Mesendoderm (in vitro differentiated cells): ENCODE results near the gene ALDH8A1.

Experiments used
- DNase-seq: peaks from one replicate; pipeline ENCODE4 v3.0.0; 2013
- H2AK5ac ChIP-seq: 2 replicates; pipeline ENCODE4 v1.6.1; 2013; ENCODE audit warnings: low read length, inconsistent platforms
- H2BK120ac ChIP-seq: 2 replicates; pipeline ENCODE4 v1.6.1; 2013; ENCODE audit warnings: low read depth, mild to moderate bottlenecking, low read length, moderate library complexity, mixed read lengths
- H2BK15ac ChIP-seq: replicated peaks from 2 replicates; pipeline ENCODE4 v1.6.1; 2013; ENCODE audit warnings: low read depth, mild to moderate bottlenecking, moderate library complexity
- H2BK5ac ChIP-seq: 2 replicates; pipeline ENCODE4 v1.6.1; 2013; ENCODE audit warnings: low read length, inconsistent platforms
- H3K18ac ChIP-seq: 2 replicates; pipeline ENCODE4 v1.6.1; 2013; ENCODE audit warnings: mild to moderate bottlenecking, low read length, mixed read lengths
- H3K23ac ChIP-seq: one replicate; pipeline ENCODE4 v1.6.1; 2013; ENCODE audit warnings: low read length
- H3K27ac ChIP-seq: 2 replicates; pipeline ENCODE4 v1.5.1; 2013; ENCODE audit warnings: low read depth, mild to moderate bottlenecking, inconsistent platforms, low read length, moderate library complexity
- H3K27me3 ChIP-seq: 2 replicates; pipeline ENCODE4 v1.6.1; 2013; ENCODE audit warnings: low read length, control low read depth, mild to moderate bottlenecking, inconsistent platforms; ENCODE audit not compliant: insufficient read depth, poor library complexity
- H3K36me3 ChIP-seq: 2 replicates; pipeline ENCODE4 v1.6.1; 2013; ENCODE audit warnings: low read length, inconsistent platforms; ENCODE audit not compliant: control insufficient read depth, insufficient read depth
- H3K4ac ChIP-seq: one replicate; pipeline ENCODE4 v1.6.1; 2013; ENCODE audit warnings: low read depth, mild to moderate bottlenecking, low read length, moderate library complexity
- H3K4me1 ChIP-seq: 2 replicates; pipeline ENCODE4 v1.6.1; 2013; ENCODE audit warnings: low read depth, low read length, inconsistent platforms; ENCODE audit not compliant: control insufficient read depth
- H3K4me2 ChIP-seq: 2 replicates; pipeline ENCODE4 v1.6.1; 2013; ENCODE audit warnings: low read length
- H3K4me3 ChIP-seq: 2 replicates; pipeline ENCODE4 v1.5.1; 2013; ENCODE audit warnings: mild to moderate bottlenecking, low read length
- H3K56ac ChIP-seq: one replicate; pipeline ENCODE4 v1.6.1; 2013; ENCODE audit warnings: low read length
- H3K79me1 ChIP-seq: 2 replicates; pipeline ENCODE4 v1.6.1; 2013; ENCODE audit warnings: low read length, inconsistent platforms
- H3K79me2 ChIP-seq: 2 replicates; pipeline ENCODE4 v1.6.1; 2013; ENCODE audit warnings: mild to moderate bottlenecking, low read length; ENCODE audit not compliant: control insufficient read depth, insufficient read depth
- H3K9ac ChIP-seq: 2 replicates; pipeline ENCODE4 v1.6.1; 2013; ENCODE audit warnings: low read length, inconsistent platforms
- H4K5ac ChIP-seq: one replicate; pipeline ENCODE4 v1.6.1; 2013; ENCODE audit warnings: low read length
- H4K8ac ChIP-seq: one replicate; pipeline ENCODE4 v1.6.1; 2013; ENCODE audit warnings: low read depth, mild to moderate bottlenecking, control low read depth, low read length, moderate library complexity
- WGBS: extraction: QIAGEN DNeasy Blood & Tissue Kit; methylation state at CpG from one replicate; pipeline ENCODE4 v1.1.7; 2013; ENCODE audit warnings: low lambda C conversion rate, missing lambda C conversion rate; ENCODE audit not compliant: insufficient coverage; ENCODE audit errors: extremely low coverage; 5-methylcytosine and 5-hydroxymethylcytosine counted together

ALDH8A1 gene

DNA sequence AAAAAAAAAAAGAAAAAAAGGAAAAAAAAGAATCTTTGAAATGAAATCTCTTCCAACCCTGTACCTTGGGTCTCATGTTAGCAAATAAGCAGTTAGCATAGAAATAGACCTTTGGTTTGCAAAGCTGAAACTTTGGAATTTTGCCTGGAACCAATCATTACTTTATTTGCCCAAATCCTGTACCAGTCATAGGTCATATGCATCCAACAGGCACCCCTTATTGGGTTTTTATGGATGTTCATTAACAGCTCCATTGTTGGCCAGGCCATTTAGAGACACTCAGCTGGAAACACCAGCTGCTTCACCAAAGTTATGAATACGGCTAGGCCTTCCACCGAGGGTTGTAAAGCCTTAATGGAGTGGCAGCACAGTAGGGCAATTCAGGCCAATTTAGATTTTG lies 53.0 kb downstream of the ALDH8A1 start:
- WGBS, result no CpG with 5 or more reads among the region's 2 CpGs
- H3K4me2 ChIP-seq, result no peak overlapping the region
- H3K23ac ChIP-seq, result no peak overlapping the region
- no peak overlapping the region for H3K4ac ChIP-seq
- no peaks in the 10 kb centered on the region for H3K79me1 ChIP-seq
- no peak overlapping the region for H3K56ac ChIP-seq
- DNase-seq, result no peak
- no peaks in the 10 kb centered on the region for H3K79me2 ChIP-seq
- H3K27me3 ChIP-seq, result no peaks in the 10 kb centered on the region
- H3K4me3 ChIP-seq, result no peak overlapping the region
- no peaks in the 10 kb centered on the region for H3K4me1 ChIP-seq
- no peak overlapping the region for H2BK5ac ChIP-seq
- no peak overlapping the region for H4K8ac ChIP-seq
- no peak overlapping the region for H3K27ac ChIP-seq
- no peak overlapping the region for H4K5ac ChIP-seq
- no peak overlapping the region for H2BK15ac ChIP-seq
- no peak overlapping the region for H2BK120ac ChIP-seq
- no peak overlapping the region for H2AK5ac ChIP-seq
- H3K9ac ChIP-seq, result no peak overlapping the region
- no peaks in the 10 kb centered on the region for H3K36me3 ChIP-seq
- H3K18ac ChIP-seq, result no peak overlapping the region

GRCh38 chr6:134894800-134895199 lies 55.1 kb downstream of the ALDH8A1 start:
- WGBS, result no CpG with 5 or more reads among the region's 1 CpG
- no peak for DNase-seq

DNA sequence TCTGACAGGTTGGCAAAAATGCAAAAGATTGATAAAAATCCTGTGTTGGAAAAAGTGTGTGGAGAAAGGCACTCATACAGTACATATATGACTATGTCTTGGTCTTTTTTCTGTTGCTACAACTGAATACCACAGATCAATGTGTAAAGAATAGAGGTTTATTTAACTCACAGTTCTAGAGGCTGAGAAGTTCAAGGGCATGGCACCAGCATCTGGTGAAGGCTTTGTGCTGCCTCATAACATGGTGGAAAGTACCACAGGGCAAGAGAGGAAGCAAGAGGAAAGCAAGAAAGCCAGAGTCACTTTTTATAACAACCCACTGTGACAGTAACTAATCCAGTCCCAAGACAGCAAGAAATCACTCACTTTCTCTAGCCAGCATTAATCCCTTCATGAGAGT lies 57.5 kb downstream of the ALDH8A1 start:
- DNase-seq, result no peak
- Histone ChIP-seq H2BK15ac (no peak overlapping the region), H3K4me1 (no peaks in the 10 kb centered on the region), H4K8ac (no peak overlapping the region), H3K4me3 (no peak overlapping the region), H3K27ac (no peak overlapping the region), H2AK5ac (no peak overlapping the region), H3K23ac (no peak overlapping the region), H3K4me2 (no peak overlapping the region), H2BK5ac (no peak overlapping the region), H3K9ac (no peak overlapping the region), H3K79me2 (no peaks in the 10 kb centered on the region), H2BK120ac (no peak overlapping the region), H3K18ac (no peak overlapping the region), H4K5ac (no peak overlapping the region), H3K4ac (no peak overlapping the region), H3K79me1 (no peaks in the 10 kb centered on the region), H3K36me3 (no peaks in the 10 kb centered on the region), H3K27me3 (no peaks in the 10 kb centered on the region), H3K56ac (no peak overlapping the region)

More at GRCh38 chr6:134894800-134895199, 55.1 kb downstream of the ALDH8A1 start:
- Histone ChIP-seq H3K27ac (no peak overlapping the region), H3K9ac (no peak overlapping the region), H3K23ac (no peak overlapping the region), H2BK5ac (no peak overlapping the region), H4K5ac (no peak overlapping the region), H3K27me3 (no peaks in the 10 kb centered on the region), H3K79me2 (no peaks in the 10 kb centered on the region), H3K4me2 (no peak overlapping the region), H3K79me1 (no peaks in the 10 kb centered on the region), H3K36me3 (no peaks in the 10 kb centered on the region), H3K4me1 (no peaks in the 10 kb centered on the region), H3K18ac (no peak overlapping the region), H3K56ac (no peak overlapping the region), H2BK120ac (no peak overlapping the region), H2AK5ac (no peak overlapping the region), H3K4ac (no peak overlapping the region), H4K8ac (no peak overlapping the region), H2BK15ac (no peak overlapping the region), H3K4me3 (no peak overlapping the region)

DNA sequence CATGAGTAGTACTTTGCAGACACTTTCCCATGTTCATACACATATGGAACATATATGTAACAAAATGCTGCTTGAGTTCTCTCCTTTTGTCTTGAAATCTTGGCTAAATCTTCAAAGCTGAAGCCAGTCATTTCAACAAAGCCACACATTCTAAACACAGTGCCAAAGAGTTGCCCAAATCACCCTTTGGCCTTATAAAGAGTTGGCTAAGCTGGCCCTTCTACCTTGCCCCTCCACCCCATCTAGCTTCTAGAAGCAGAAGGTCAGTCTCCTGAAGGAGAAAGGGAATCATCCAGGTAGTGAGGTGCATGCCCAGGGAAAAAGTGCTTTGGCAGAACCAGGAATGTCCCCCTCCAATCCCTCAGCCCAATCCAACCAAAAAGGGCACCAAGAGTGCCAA lies 58.3 kb downstream of the ALDH8A1 start:
- Histone ChIP-seq H3K18ac (no peak overlapping the region), H2BK120ac (no peak overlapping the region), H3K79me2 (no peaks in the 10 kb centered on the region), H3K56ac (no peak overlapping the region), H4K5ac (no peak overlapping the region), H3K9ac (no peak overlapping the region), H2BK15ac (no peak overlapping the region), H3K27ac (no peak overlapping the region), H3K4me3 (no peak overlapping the region), H3K79me1 (no peaks in the 10 kb centered on the region), H2AK5ac (no peak overlapping the region), H4K8ac (no peak overlapping the region), H3K23ac (no peak overlapping the region), H3K4me1 (no peaks in the 10 kb centered on the region), H2BK5ac (no peak overlapping the region), H3K36me3 (no peaks in the 10 kb centered on the region), H3K27me3 (no peaks in the 10 kb centered on the region), H3K4ac (no peak overlapping the region), H3K4me2 (no peak overlapping the region)
- no peak for DNase-seq

DNA sequence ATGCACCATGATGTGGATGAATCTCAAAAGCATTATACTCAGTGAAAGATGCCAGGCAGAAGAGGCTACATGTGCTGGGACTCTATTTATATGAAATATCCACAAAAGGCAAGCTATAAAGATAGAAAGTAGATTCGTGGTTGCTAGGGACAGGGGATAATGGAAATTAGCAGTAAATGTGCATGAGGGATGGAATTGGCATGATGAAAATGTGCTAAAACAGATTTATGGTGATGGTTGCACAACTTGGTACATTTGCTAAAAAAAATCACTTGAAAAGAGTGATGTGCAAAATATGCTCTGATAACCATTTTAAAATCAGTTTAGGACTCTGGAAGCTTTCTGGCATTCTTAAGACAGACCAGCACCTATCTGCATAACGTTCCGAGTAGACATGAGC lies 61.6 kb downstream of the ALDH8A1 start:
- H3K56ac ChIP-seq, result no peak overlapping the region
- no peak for DNase-seq
- no peak overlapping the region for H3K4me2 ChIP-seq
- H3K79me1 ChIP-seq, result no peaks in the 10 kb centered on the region
- no peak overlapping the region for H3K4me3 ChIP-seq
- H3K4ac ChIP-seq, result no peak overlapping the region
- H3K27ac ChIP-seq, result no peak overlapping the region
- no peak overlapping the region for H3K9ac ChIP-seq
- H2AK5ac ChIP-seq, result no peak overlapping the region
- H3K27me3 ChIP-seq, result no peaks in the 10 kb centered on the region
- no peak overlapping the region for H3K18ac ChIP-seq
- H2BK5ac ChIP-seq, result no peak overlapping the region
- no peak overlapping the region for H2BK120ac ChIP-seq
- H3K36me3 ChIP-seq, result no peaks in the 10 kb centered on the region
- no peaks in the 10 kb centered on the region for H3K79me2 ChIP-seq
- H4K8ac ChIP-seq, result no peak overlapping the region
- H2BK15ac ChIP-seq, result no peak overlapping the region
- WGBS, result no CpG with 5 or more reads among the region's 3 CpGs
- no peaks in the 10 kb centered on the region for H3K4me1 ChIP-seq
- H3K23ac ChIP-seq, result no peak overlapping the region
- no peak overlapping the region for H4K5ac ChIP-seq

DNA sequence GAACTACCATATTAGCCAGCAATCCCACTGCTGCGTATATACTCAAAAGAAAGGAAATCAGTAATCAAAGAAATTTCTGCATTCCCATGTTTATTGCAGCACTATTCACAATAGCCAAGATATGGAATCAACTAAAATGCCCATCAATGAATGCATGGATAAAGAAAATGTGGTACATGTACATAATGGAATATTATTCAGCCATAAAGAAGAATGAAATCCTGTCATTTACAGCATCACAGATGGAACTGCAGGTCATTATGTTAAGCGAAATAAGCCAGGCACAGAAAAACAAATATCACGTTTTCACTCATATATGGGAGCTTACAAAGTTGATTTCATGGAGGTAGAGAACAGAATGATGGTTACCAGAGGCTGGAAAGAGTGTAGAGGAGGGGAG lies 65.1 kb downstream of the ALDH8A1 start:
- WGBS, result no CpG with 5 or more reads among the region's 3 CpGs
- H3K36me3 ChIP-seq, result no peaks in the 10 kb centered on the region
- H3K79me2 ChIP-seq, result no peaks in the 10 kb centered on the region
- no peak overlapping the region for H3K27ac ChIP-seq
- H3K18ac ChIP-seq, result no peak overlapping the region
- no peak for DNase-seq
- H3K4ac ChIP-seq, result no peak overlapping the region
- no peaks in the 10 kb centered on the region for H3K4me1 ChIP-seq
- no peak overlapping the region for H3K4me3 ChIP-seq
- no peak overlapping the region for H3K23ac ChIP-seq
- H2BK120ac ChIP-seq, result no peak overlapping the region
- H2BK5ac ChIP-seq, result no peak overlapping the region
- H3K9ac ChIP-seq, result no peak overlapping the region
- no peaks in the 10 kb centered on the region for H3K79me1 ChIP-seq
- no peaks in the 10 kb centered on the region for H3K27me3 ChIP-seq
- no peak overlapping the region for H2AK5ac ChIP-seq
- no peak overlapping the region for H4K5ac ChIP-seq
- H3K4me2 ChIP-seq, result no peak overlapping the region
- no peak overlapping the region for H2BK15ac ChIP-seq
- no peak overlapping the region for H3K56ac ChIP-seq
- no peak overlapping the region for H4K8ac ChIP-seq
